Sigmoid colon (tissue), 4 donors: ENCODE data around the gene ELMO1.

ENCODE experiments used
- CTCF ChIP-seq, 4 experiments: fragments of 450-650 bp in 3 of 4; fragments of 200-600 bp in 1 of 4; IDR thresholded peaks; one replicate each; pipeline ENCODE4 v1.5.1; 2016 to 2019; ENCODE audit warnings: antibody characterized with exemption in 4 of 4, mild to moderate bottlenecking in 3 of 4, moderate library complexity in 2 of 4
- EP300 ChIP-seq, 4 donors: sonication (generic); formaldehyde crosslinking; IDR thresholded peaks; one replicate each; pipeline ENCODE4 v1.6.1; 2017; ENCODE audit warnings: antibody characterized with exemption in 4 of 4
- POLR2A ChIP-seq, 2 donors: fragments of 450-650 bp; IDR thresholded peaks; one replicate each; pipeline ENCODE4 v1.6.1; 2016; ENCODE audit warnings: antibody characterized with exemption in 2 of 2, mild to moderate bottlenecking in 2 of 2, moderate library complexity in 2 of 2

DNA sequence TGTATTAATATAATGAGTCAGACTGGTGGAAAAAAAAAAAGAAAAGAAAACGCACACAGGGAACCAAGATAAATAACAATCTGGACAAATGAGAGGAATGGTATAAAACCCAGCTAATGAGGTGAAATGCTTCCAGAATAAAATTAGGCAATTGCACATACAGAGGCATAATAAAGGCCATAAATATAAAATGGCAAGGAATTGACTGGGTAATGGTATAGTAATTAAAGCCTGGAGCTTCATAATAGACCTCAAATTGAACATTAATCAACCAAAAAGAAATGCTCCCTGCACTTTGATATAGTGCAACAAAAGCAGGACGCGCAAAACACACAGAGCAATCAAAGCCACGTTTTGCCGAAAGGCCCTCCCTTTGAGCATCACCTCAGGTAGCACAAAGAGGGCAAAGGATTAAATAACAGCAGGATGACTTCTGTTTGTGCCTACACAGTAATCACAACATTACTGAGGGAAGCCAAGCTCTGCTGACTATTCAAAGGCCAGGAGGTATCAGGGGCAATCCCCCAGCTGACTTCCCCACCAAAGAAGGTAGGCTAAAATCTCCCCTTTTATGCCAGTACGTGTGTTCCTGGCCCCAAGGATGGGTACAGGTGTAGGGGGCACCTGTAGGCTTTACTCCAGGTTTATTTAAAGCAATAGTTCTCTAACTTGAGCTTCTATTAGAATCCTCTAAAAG lies 343.7 kb downstream of the ELMO1 start:
- TF ChIP-seq POLR2A (IDR thresholded peaks at IDR 0.05): no peak
- TF ChIP-seq CTCF (IDR thresholded peaks at IDR 0.05): no peak
- TF ChIP-seq EP300 (IDR thresholded peaks at IDR 0.05): no peak
